HCT116 (cell line): ENCODE measurements around the gene FOXF2. TPM values are rescaled to one million over a fixed set of nuclear protein-coding genes. Genes with fewer than 3 reads are reported as not detected.
A peak's percentile ranks its signal among the peaks of the same experiment; 100 is the strongest.

Experiments used
- ATAC-seq: fragments of 200-7000 bp; cut with Tn5 transposase; 2 replicates; pipeline ENCODE4 v1.9.1; 2020; ENCODE audit warnings: mild to moderate bottlenecking, moderate library complexity
- BruUV-seq: library from RNA; stranded (reverse); fragments of 400-500 nt; replicated peaks from 2 replicates; lab custom pipeline; 2021; lab: Mats Ljungman, UMichigan
- CTCF ChIA-PET: fragments of 300-600 bp; sonication (Branson Sonifier 250); formaldehyde crosslinking; loops from one replicate; lab custom pipeline; 2021; ENCODE audit warnings: antibody characterized with exemption; lab: Charles Lee
- POLR2A ChIA-PET: fragments of 300-600, 350-600 bp; sonication (Branson Sonifier 250); formaldehyde crosslinking; loops from one replicate; lab custom pipeline; 2021; ENCODE audit warnings: antibody characterized with exemption; lab: Charles Lee
- RAD21 ChIA-PET, 2 experiments: fragments of 300-600 bp; sonication (Branson Sonifier 250); formaldehyde crosslinking; loops; one replicate each; lab custom pipeline; 2023; ENCODE audit warnings: low total read pairs in 2 of 2; ENCODE audit not compliant: uncharacterized antibody in 2 of 2, unreplicated experiment in 2 of 2, low non-redundant PET in 1 of 2; lab: Charles Lee
- DNase-seq: peaks from one replicate; pipeline ENCODE4 v3.0.0-alpha.2; 2010; ENCODE audit warnings: low read depth, low spot score
- H2AFZ ChIP-seq: fragments of 200-600 bp; shearing (Covaris generic), sonication (generic); 2 replicates; pipeline ENCODE4 v1.6.1; 2017; ENCODE audit warnings: low read depth, mixed run types, mixed read lengths, antibody characterized with exemption, low read length; ENCODE audit not compliant: poor library complexity, severe bottlenecking
- H3K27ac ChIP-seq: 2 replicates; pipeline ENCODE4 v1.5.1; 2012; ENCODE audit warnings: low read depth, low read length
- H3K27me3 ChIP-seq: fragments of 200-600 bp; sonication (generic); 2 replicates; pipeline ENCODE4 v1.6.1; 2016; ENCODE audit warnings: mixed run types, low read length, mixed read lengths; ENCODE audit not compliant: insufficient read depth
- H3K36me3 ChIP-seq, 2 experiments: fragments of 200-500 bp in 1 of 2; fragments of 200-600 bp in 1 of 2; sonication (Bioruptor generic) in 1 of 2; sonication (generic) in 1 of 2; 2 replicates each; pipeline versions ENCODE4 v1.5.1 to v1.6.1; 2014 to 2016; ENCODE audit warnings: low read length in 2 of 2, inconsistent platforms in 1 of 2, mixed read lengths in 1 of 2, mixed run types in 1 of 2; ENCODE audit not compliant: insufficient read depth in 2 of 2, control insufficient read depth in 1 of 2
- H3K4me1 ChIP-seq, 2 experiments: fragments of 200-600 bp in 1 of 2; sonication (generic) in 1 of 2; 2 replicates each; pipeline versions ENCODE4 v1.5.1 to v1.6.1; 2012 to 2017; ENCODE audit warnings: low read length in 2 of 2, inconsistent platforms in 1 of 2, mild to moderate bottlenecking in 1 of 2, mixed read lengths in 1 of 2, mixed run types in 1 of 2, moderate library complexity in 1 of 2; ENCODE audit not compliant: insufficient read depth in 2 of 2, control insufficient read depth in 1 of 2
- H3K4me2 ChIP-seq: fragments of 200-600 bp; sonication (generic); 2 replicates; pipeline ENCODE4 v1.6.1; 2017; ENCODE audit warnings: mixed run types, low read length, mixed read lengths
- H3K4me3 ChIP-seq, 2 experiments: fragments of 200-600 bp in 1 of 2; sonication (generic) in 1 of 2; replicated peaks in 1 of 2; 2 replicates each; pipeline ENCODE4 v1.5.1; 2011 to 2016; ENCODE audit warnings: low read length in 2 of 2, control low read depth in 1 of 2, low read depth in 1 of 2, mild to moderate bottlenecking in 1 of 2, mixed read lengths in 1 of 2, mixed run types in 1 of 2
- H3K79me2 ChIP-seq: fragments of 200-600 bp; sonication (generic); 2 replicates; pipeline ENCODE4 v1.6.1; 2017; ENCODE audit warnings: mild to moderate bottlenecking, mixed run types, low read length, moderate library complexity, mixed read lengths; ENCODE audit not compliant: insufficient read depth
- H3K9ac ChIP-seq: fragments of 200-600 bp; sonication (generic); 2 replicates; pipeline ENCODE4 v1.6.1; 2016; ENCODE audit warnings: low read length, mixed read lengths
- H3K9me2 ChIP-seq: fragments of 200-600 bp; sonication (generic), shearing (Covaris generic); 2 replicates; pipeline ENCODE4 v1.6.1; 2017; ENCODE audit warnings: mixed run types, mild to moderate bottlenecking, moderate library complexity; ENCODE audit not compliant: insufficient read depth
- H3K9me3 ChIP-seq, 2 experiments: fragments of 200-500 bp in 1 of 2; fragments of 200-600 bp in 1 of 2; sonication (Bioruptor generic) in 1 of 2; sonication (generic) in 1 of 2; 2 replicates each; pipeline ENCODE4 v1.6.1; 2014 to 2017; ENCODE audit warnings: low read length in 2 of 2, mixed read lengths in 2 of 2, inconsistent platforms in 1 of 2, low read depth in 1 of 2, mild to moderate bottlenecking in 1 of 2, mixed run types in 1 of 2, moderate library complexity in 1 of 2; ENCODE audit not compliant: control insufficient read depth in 1 of 2, insufficient read depth in 1 of 2
- H4K20me1 ChIP-seq: fragments of 200-600 bp; sonication (generic), shearing (Covaris generic); 2 replicates; pipeline ENCODE4 v1.6.1; 2017; ENCODE audit warnings: mixed run types, mild to moderate bottlenecking, moderate library complexity; ENCODE audit not compliant: insufficient read depth
- CEBPB ChIP-seq: IDR thresholded peaks from 2 replicates; pipeline ENCODE4 v1.6.1; 2012; ENCODE audit warnings: low read depth
- EGR1 ChIP-seq: IDR thresholded peaks from 2 replicates; pipeline ENCODE4 v1.6.1; 2012; ENCODE audit warnings: low read depth
- ELF1 ChIP-seq: IDR thresholded peaks from 2 replicates; pipeline ENCODE4 v1.6.1; 2012; ENCODE audit warnings: low read depth, borderline replicate concordance
- EZH2phosphoT487 ChIP-seq: fragments of 200-600 bp; IDR thresholded peaks from 2 replicates; pipeline ENCODE4 v1.6.1; 2018; ENCODE audit warnings: antibody characterized with exemption, borderline replicate concordance
- JUND ChIP-seq: IDR thresholded peaks from 2 replicates; pipeline ENCODE4 v1.6.1; 2012
- POLR2AphosphoS5 ChIP-seq: IDR thresholded peaks from 2 replicates; pipeline ENCODE4 v1.6.1; 2011; ENCODE audit warnings: mild to moderate bottlenecking, low read depth, low read length, moderate library complexity
- RAD21 ChIP-seq: IDR thresholded peaks from 2 replicates; pipeline ENCODE4 v1.6.1; 2012; ENCODE audit warnings: low read depth, mild to moderate bottlenecking
- SIN3A ChIP-seq: IDR thresholded peaks from 2 replicates; pipeline ENCODE4 v1.6.1; 2012; ENCODE audit warnings: low read depth
- SP1 ChIP-seq: IDR thresholded peaks from 2 replicates; pipeline ENCODE4 v1.6.1; 2012; ENCODE audit warnings: low read depth
- SRF ChIP-seq: IDR thresholded peaks from 2 replicates; pipeline ENCODE4 v1.6.1; 2012; ENCODE audit warnings: low read depth
- YY1 ChIP-seq: IDR thresholded peaks from 2 replicates; pipeline ENCODE4 v1.6.1; 2011; ENCODE audit warnings: low read length, low read depth, moderate library complexity, mild to moderate bottlenecking; ENCODE audit not compliant: insufficient replicate concordance; ENCODE audit errors: extremely low read depth
- ZFX ChIP-seq: fragments of 450-650 bp; IDR thresholded peaks from 2 replicates; pipeline ENCODE4 v1.6.1; 2017
- ZNF274 ChIP-seq: fragments of 200-500 bp; sonication (Bioruptor generic); IDR thresholded peaks from 2 replicates; pipeline ENCODE4 v1.6.1; 2014; ENCODE audit warnings: mild to moderate bottlenecking, low read depth, low read length, inconsistent platforms
- intact Hi-C: fragments of 100-400 bp; cut with micrococcal nuclease; formaldehyde crosslinking; loops from 2 replicates; pipeline ENCODE4 v1.10.0; 2022
- total RNA-seq: library from RNA; stranded (reverse); gene quantifications from one replicate; pipeline ENCODE4 v1.2.1, GENCODE V29; 2021; ENCODE audit not compliant: unreplicated experiment
- TF ChIP-seq, protein P1 (sequence below): IDR thresholded peaks from 2 replicates; pipeline ENCODE4 v1.6.1; 2011; ENCODE audit warnings: mild to moderate bottlenecking, low read length, moderate library complexity; ENCODE audit not compliant: insufficient replicate concordance; ENCODE audit errors: extremely low read depth
- TF ChIP-seq, protein P2 (sequence below): IDR thresholded peaks from 2 replicates; pipeline ENCODE4 v1.6.1; 2012
- TF ChIP-seq, protein P3 (sequence below): IDR thresholded peaks from 2 replicates; pipeline ENCODE4 v1.6.1; 2012; ENCODE audit warnings: low read depth
- TF ChIP-seq, protein P4 (sequence below), 3 experiments: fragments of 200-600 bp in 1 of 3; sonication (generic) in 1 of 3; IDR thresholded peaks in 2 of 3; conservative IDR thresholded peaks in 1 of 3; 2 replicates each; pipeline ENCODE4 v1.5.1; 2012 to 2017; ENCODE audit warnings: low read depth in 2 of 3, low read length in 2 of 3, antibody characterized with exemption in 1 of 3, borderline replicate concordance in 1 of 3, control low read depth in 1 of 3, mild to moderate bottlenecking in 1 of 3, mixed read lengths in 1 of 3, mixed run types in 1 of 3, moderate library complexity in 1 of 3; ENCODE audit not compliant: insufficient read depth in 1 of 3

Gene FOXF2
- total RNA-seq, 1 experiment from 2014 or later, result not detected

DNA sequence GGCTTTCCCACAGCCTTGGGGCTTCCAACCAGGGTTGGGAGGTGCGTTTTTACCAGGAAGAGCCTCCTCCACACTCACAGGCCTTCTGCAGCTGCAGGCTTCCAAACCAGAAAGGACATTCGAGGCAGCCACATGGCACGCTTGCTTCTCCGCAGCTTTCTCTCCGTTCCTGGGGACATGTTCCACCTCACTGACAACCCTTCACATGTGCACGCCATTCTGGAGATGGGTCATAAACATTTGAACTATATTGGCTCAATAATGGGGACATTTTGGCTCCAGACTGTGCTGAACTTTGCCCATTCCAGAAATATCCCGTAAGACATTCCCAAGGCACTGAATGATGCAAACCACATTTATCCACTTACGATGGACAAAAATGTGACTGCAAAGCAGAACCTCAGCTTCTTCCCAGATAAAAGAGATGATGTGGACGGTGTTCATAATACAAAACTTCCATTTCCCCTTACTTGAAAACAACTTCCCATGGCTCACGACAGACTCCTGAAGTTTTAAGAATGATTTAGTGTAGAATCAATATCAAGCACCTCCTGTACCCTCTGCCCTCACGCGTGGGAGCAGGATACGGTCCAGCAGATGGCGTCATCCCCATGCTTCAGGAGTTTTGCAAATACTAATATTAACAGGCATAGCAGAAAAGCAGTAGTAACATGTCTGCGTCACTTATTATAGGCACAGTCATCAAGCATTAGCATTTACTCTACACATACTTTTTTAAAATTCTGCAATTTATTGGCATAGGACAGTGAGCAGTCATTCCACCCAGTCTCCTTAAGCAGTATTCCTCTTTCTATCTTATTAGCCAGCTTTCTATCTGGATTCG lies 25.4 kb upstream of the FOXF2 start:
- ChIA-PET CTCF (interaction anchor here (0.8 to 1.4 kb wide), 4 partner anchors 9 to 73 kb away, joined by 4 to 6 read pairs (median 4); no protein-coding TSS in a partner anchor), POLR2A (interaction anchor here (1.4 kb wide), 1 partner anchor 28 kb away, joined by 3 read pairs; no protein-coding TSS in a partner anchor), RAD21 (no interaction called here)
- no peak overlapping the region for H3K4me3 ChIP-seq
- H3K9me2 ChIP-seq, result no peaks in the 10 kb centered on the region
- no peaks in the 10 kb centered on the region for H3K9me3 ChIP-seq
- H3K4me1 ChIP-seq, result no peaks in the 10 kb centered on the region
- H3K36me3 ChIP-seq, result no peaks in the 10 kb centered on the region
- TF ChIP-seq JUND, result no peak
- TF ChIP-seq, protein P1, sequence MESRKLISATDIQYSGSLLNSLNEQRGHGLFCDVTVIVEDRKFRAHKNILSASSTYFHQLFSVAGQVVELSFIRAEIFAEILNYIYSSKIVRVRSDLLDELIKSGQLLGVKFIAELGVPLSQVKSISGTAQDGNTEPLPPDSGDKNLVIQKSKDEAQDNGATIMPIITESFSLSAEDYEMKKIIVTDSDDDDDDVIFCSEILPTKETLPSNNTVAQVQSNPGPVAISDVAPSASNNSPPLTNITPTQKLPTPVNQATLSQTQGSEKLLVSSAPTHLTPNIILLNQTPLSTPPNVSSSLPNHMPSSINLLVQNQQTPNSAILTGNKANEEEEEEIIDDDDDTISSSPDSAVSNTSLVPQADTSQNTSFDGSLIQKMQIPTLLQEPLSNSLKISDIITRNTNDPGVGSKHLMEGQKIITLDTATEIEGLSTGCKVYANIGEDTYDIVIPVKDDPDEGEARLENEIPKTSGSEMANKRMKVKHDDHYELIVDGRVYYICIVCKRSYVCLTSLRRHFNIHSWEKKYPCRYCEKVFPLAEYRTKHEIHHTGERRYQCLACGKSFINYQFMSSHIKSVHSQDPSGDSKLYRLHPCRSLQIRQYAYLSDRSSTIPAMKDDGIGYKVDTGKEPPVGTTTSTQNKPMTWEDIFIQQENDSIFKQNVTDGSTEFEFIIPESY, result no peak
- no peak for TF ChIP-seq POLR2AphosphoS5
- TF ChIP-seq SRF, result no peak
- TF ChIP-seq SP1, result no peak
- TF ChIP-seq SIN3A, result no peak
- TF ChIP-seq, protein P2, sequence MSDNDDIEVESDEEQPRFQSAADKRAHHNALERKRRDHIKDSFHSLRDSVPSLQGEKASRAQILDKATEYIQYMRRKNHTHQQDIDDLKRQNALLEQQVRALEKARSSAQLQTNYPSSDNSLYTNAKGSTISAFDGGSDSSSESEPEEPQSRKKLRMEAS, result no peak
- no peak for TF ChIP-seq ELF1
- TF ChIP-seq, protein P3, sequence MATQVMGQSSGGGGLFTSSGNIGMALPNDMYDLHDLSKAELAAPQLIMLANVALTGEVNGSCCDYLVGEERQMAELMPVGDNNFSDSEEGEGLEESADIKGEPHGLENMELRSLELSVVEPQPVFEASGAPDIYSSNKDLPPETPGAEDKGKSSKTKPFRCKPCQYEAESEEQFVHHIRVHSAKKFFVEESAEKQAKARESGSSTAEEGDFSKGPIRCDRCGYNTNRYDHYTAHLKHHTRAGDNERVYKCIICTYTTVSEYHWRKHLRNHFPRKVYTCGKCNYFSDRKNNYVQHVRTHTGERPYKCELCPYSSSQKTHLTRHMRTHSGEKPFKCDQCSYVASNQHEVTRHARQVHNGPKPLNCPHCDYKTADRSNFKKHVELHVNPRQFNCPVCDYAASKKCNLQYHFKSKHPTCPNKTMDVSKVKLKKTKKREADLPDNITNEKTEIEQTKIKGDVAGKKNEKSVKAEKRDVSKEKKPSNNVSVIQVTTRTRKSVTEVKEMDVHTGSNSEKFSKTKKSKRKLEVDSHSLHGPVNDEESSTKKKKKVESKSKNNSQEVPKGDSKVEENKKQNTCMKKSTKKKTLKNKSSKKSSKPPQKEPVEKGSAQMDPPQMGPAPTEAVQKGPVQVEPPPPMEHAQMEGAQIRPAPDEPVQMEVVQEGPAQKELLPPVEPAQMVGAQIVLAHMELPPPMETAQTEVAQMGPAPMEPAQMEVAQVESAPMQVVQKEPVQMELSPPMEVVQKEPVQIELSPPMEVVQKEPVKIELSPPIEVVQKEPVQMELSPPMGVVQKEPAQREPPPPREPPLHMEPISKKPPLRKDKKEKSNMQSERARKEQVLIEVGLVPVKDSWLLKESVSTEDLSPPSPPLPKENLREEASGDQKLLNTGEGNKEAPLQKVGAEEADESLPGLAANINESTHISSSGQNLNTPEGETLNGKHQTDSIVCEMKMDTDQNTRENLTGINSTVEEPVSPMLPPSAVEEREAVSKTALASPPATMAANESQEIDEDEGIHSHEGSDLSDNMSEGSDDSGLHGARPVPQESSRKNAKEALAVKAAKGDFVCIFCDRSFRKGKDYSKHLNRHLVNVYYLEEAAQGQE, result no peak
- no peak for TF ChIP-seq EGR1
- TF ChIP-seq ZNF274, result no peak
- no peak for TF ChIP-seq YY1
- no peak for TF ChIP-seq EZH2phosphoT487
- peak; percentile 66 for TF ChIP-seq RAD21
- TF ChIP-seq, protein P4, sequence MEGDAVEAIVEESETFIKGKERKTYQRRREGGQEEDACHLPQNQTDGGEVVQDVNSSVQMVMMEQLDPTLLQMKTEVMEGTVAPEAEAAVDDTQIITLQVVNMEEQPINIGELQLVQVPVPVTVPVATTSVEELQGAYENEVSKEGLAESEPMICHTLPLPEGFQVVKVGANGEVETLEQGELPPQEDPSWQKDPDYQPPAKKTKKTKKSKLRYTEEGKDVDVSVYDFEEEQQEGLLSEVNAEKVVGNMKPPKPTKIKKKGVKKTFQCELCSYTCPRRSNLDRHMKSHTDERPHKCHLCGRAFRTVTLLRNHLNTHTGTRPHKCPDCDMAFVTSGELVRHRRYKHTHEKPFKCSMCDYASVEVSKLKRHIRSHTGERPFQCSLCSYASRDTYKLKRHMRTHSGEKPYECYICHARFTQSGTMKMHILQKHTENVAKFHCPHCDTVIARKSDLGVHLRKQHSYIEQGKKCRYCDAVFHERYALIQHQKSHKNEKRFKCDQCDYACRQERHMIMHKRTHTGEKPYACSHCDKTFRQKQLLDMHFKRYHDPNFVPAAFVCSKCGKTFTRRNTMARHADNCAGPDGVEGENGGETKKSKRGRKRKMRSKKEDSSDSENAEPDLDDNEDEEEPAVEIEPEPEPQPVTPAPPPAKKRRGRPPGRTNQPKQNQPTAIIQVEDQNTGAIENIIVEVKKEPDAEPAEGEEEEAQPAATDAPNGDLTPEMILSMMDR (IDR thresholded peaks at IDR 0.05 in 2 of 3, conservative IDR thresholded peaks at IDR 0.05 in 1 of 3; ENCODE audit: borderline replicate concordance in 1 of 3, insufficient read depth in 1 of 3, low read depth in 2 of 3, low read length in 2 of 3), result peak; percentile 55 to 65 (median 57); a peak in 5 of 6 replicates
- no peak for TF ChIP-seq ZFX
- no peak for TF ChIP-seq CEBPB
- H3K4me2 ChIP-seq, result no peak overlapping the region
- H3K27ac ChIP-seq, result no peak overlapping the region
- peak; percentile 78 for ATAC-seq
- no peak overlapping the region for H2AFZ ChIP-seq
- H4K20me1 ChIP-seq, result no peaks in the 10 kb centered on the region; the same call in 1 of the 2 replicates
- H3K79me2 ChIP-seq, result no peaks in the 10 kb centered on the region
- peak; percentile 18 for DNase-seq
- BruUV-seq, result no TSS peak
- intact Hi-C loops, result loop anchor here (2.0 kb wide), 1 partner anchor 73 kb away; no protein-coding TSS in a partner anchor
- H3K27me3 ChIP-seq, result no peaks in the 10 kb centered on the region
- no peak overlapping the region for H3K9ac ChIP-seq
